GM12891 (cell line): ENCODE results near the gene HELZ.

Experiments
- POLR2A ChIP-seq: IDR thresholded peaks from 2 replicates; pipeline ENCODE4 v1.6.1; 2011; ENCODE audit warnings: low read depth, low read length, control low read depth
- POU2F2 ChIP-seq: IDR thresholded peaks from 2 replicates; pipeline ENCODE4 v1.6.1; 2011; ENCODE audit warnings: low read depth, mild to moderate bottlenecking, control low read depth, low read length, moderate library complexity
- TAF1 ChIP-seq: IDR thresholded peaks from 2 replicates; pipeline ENCODE4 v1.6.1; 2011; ENCODE audit warnings: low read depth, low read length, control low read depth

GRCh38 chr17:67232441-67232840 is 12.6 kb downstream of the HELZ start:
- TF ChIP-seq POLR2A (no peak), POU2F2 (no peak), TAF1 (no peak)
